ENCODE measurements around the gene EVC.

Gene EVC

DNA sequence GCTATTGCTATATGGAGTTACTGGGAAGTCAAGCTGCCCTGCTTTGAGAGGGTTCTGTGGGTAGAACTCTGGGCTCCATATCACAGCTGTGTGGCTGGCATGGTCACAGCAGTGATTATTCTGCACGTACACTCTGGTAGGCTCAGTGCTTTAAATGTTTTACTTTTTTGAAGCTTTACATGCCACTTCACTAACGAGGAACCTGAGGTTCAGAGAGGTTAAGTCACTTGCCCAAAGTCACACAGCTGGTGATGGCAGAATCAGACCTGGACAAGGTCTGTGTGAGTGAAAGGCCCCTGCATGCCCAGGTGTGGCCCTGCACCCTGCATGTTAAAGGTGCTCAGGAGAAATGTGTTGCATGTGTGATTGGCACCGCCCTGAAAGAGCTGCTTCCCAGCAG lies 24.5 kb downstream of the EVC start:
- no peak for DNase-seq

DNA sequence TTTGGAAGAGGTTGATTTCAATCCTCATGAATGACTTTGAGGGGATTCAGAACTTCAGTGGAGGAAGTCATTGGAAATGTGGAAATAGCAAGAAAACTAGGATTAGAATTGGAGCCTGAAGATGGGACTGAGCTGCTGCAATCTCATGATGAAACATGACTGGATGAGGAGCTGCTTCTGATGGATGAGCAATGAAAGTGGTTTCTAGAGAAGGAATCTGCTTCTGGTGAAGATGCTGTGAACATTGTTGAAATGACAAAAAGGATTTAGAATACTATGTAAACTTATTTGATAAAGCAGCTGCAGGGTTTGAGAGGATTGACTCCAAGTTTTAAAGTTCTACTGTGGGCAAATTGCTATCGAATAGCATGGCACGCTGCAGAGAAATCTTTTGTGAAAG lies 27.1 kb downstream of the EVC start:
- no peak for DNase-seq

DNA sequence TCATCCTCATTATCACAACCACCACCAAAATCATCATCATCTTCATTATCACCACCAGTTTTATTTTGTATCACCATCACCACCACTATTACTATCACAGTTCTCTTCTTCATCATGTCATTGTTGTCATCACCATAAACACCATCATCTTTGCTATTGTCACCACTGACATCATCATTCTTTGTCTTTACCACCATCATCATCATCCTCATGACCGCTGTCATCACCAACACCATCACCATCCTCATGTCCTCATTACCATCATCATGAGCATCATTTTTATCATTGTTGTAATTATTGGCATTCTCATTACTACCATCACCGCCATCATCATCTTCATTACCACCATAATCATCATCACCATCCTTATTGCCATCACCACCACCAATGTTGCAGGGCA lies 31.4 kb downstream of the EVC start:
- no peak for DNase-seq

- no peak for DNase-seq
Observed at GRCh38 chr4:5742968-5743367, 32.0 kb downstream of the EVC start.

- DNase-seq, result no peak
Observed at GRCh38 chr4:5746250-5746649, 35.2 kb downstream of the EVC start.

- DNase-seq, result no peak
Observed at GRCh38 chr4:5746829-5747737, 36.1 kb downstream of the EVC start.

- DNase-seq, result no peak
Observed at GRCh38 chr4:5747738-5748375, 36.9 kb downstream of the EVC start.

GRCh38 chr4:5749568-5749967 lies 38.6 kb downstream of the EVC start:
- no peak for DNase-seq

GRCh38 chr4:5750052-5750945 lies 39.3 kb downstream of the EVC start:
- DNase-seq, result no peak

- DNase-seq, result no peak
Observed at GRCh38 chr4:5750946-5751665, 40.1 kb downstream of the EVC start.

DNA sequence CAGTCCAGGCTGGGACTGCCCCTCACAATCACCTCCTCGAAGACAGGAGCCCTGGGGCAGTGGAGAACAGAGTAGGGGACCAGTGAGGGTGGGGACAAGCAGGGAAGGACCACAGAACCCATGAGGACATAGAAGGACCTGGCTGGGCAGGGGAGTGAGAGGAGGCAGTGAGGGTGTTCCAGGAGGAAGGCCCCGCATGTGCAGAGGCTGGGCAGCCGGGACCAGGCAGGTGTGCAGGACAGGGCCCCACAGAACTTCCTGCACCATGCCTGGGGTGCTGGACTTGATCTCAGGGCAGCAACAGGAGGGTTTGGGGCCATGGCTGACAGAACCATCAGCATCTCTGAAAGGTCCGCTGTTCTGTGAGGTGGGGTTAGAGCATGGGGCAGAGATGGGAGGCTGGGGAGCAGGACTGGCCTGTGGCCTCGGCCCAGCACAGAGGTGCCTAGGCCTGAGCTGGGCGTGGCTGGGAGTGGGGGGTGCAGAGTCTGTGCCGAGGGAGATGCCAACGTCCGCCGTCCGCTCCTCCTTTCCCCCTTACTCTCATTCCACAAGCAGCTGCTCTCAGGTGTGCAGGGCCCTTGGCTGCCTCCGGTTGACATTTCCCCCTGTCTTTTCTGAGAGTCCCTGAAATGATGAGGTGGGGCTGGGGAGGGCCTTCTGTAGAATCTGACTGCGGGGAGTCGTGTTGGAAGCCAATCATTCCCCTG lies 40.8 kb downstream of the EVC start:
- no peak for DNase-seq

GRCh38 chr4:5752376-5753184 lies 41.6 kb downstream of the EVC start:
- no peak for DNase-seq

- no peak for DNase-seq
Observed at GRCh38 chr4:5753366-5753765, 42.4 kb downstream of the EVC start.

GRCh38 chr4:5753766-5754528 lies 42.9 kb downstream of the EVC start:
- no peak for DNase-seq

DNA sequence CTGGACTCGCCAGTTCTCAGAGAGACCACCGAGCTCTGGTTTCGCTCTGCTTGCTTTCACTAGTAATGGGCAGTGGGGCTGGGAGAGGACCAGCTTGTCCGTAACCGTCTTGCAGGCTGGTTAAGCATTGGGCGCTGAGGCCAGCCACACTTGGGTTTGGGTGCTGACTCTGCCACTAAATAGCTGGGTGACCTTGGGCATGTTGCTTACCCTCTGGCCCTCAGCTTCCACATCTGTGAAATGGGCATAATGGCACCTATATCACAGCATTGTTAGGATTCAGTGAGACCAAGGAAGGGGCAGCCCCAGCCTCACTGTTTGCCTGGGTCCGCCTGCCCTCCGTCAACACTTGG lies 43.5 kb downstream of the EVC start:
- no peak for DNase-seq

DNA sequence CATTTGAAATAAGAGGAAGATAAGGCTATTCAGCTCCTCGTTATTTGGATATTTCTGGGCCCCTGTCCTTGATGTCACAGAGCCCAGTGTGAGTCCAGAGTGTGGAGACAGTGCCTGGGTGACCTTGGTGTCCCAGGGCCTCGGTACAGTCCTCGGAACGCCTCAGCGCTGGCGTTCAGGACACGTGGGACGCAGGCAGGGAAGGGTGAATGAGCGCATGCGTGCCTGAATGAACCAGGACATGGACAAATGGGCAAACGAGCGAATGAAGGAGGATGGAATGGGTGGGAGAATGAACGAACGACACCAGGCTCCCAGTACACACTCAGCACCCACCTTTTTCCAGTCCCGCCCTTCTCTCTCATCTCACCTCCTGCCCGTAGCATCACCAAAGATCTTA lies 44.2 kb downstream of the EVC start:
- DNase-seq, result no peak

DNA sequence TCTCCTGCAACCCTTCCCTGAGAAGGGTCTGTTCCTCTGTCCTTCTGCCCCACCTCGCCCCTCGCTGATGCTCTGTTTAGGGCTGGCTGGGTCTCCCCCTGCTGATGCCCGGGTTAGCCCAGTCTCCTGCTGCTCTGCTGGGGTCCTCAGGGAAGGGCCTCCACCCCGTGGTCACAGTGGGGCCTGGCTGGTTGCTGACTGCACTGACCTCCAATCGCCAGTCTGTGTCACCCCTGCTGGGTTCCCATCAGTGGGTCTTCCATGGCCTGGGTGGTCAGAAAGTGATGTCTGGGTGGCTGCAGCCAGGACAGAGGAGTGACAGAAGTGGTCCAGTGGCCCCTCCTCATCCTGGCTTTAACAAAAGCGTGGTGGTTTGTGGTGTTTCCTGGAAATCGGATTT lies 44.7 kb downstream of the EVC start:
- DNase-seq, result no peak

DNA sequence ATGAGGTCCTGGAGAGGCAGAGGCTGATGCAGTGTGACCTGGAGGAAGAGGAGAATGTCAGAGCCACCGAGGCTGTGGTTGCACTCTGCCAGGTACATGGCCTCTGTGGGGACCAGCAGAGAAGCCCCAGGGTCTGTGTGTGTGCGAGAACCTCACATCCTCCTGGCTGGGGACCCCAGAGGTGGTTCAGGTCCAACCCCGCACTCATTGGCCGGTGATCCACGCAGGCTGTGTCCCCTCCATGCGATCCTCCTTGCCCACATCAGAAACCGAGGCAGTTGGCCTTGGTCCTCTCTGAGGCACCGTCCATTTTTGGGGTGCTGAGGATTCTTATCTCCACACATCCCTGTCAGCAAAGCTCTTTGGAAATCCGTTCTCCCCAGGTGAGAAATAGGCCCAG lies 45.3 kb downstream of the EVC start:
- DNase-seq, result no peak

DNA sequence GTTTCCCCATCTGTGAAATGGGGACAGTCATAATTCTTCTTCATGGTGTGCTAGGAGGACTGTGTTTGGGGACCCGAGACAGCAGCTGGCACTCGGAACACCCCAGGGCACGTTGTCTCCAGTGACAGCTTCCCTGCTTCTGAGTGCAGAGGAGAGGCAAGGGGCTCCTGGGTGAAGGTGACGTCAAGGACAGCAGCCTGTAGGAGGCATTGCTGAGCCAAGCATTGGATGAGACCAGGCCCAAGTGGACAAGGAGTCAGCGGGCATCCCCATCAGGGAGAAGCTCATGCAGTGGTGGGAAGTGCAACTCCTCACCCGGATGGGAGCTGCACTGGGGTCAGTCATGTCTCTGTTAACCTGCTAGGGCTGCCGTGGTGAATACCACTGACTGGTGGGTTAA lies 46.1 kb downstream of the EVC start:
- DNase-seq, result no peak

- DNase-seq, result no peak
Observed at GRCh38 chr4:5757536-5757935, 46.5 kb downstream of the EVC start.

- no peak for DNase-seq
Observed at GRCh38 chr4:5757954-5758353, 47.0 kb downstream of the EVC start.
